ENCODE measurements around the gene TTC23L.

DNA sequence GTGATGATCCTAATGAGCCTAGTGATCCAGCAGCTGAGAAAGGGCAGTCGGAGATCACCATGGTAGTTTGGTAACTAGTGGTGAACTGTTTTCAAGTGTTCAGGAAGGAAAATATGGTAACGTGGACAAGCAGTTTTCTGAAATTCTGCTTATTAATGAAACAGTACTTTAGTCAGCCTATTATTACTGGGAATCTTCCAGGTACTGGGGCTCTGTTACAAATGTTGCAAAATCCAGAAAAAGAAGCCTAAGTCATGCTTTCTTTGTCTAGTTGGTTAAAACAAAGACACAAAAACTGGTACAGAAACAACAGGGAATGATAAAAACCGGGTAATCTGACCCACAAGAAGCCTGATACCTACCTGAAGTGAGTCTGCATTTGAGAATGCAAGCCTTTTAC lies 18.2 kb downstream of the TTC23L start:
- TF ChIP-seq SP1 (CRISPR knock-in tag; conservative IDR thresholded peaks at IDR 0.05) = no peak
- no peak for TF ChIP-seq ZNF219 (CRISPR knock-in tag; IDR thresholded peaks at IDR 0.05; ENCODE audit: borderline replicate concordance)
- no peak for TF ChIP-seq GABPB1 (CRISPR knock-in tag; IDR thresholded peaks at IDR 0.05)
- no peak for TF ChIP-seq NR2C2 (CRISPR knock-in tag; IDR thresholded peaks at IDR 0.05)
- TF ChIP-seq, protein P1, sequence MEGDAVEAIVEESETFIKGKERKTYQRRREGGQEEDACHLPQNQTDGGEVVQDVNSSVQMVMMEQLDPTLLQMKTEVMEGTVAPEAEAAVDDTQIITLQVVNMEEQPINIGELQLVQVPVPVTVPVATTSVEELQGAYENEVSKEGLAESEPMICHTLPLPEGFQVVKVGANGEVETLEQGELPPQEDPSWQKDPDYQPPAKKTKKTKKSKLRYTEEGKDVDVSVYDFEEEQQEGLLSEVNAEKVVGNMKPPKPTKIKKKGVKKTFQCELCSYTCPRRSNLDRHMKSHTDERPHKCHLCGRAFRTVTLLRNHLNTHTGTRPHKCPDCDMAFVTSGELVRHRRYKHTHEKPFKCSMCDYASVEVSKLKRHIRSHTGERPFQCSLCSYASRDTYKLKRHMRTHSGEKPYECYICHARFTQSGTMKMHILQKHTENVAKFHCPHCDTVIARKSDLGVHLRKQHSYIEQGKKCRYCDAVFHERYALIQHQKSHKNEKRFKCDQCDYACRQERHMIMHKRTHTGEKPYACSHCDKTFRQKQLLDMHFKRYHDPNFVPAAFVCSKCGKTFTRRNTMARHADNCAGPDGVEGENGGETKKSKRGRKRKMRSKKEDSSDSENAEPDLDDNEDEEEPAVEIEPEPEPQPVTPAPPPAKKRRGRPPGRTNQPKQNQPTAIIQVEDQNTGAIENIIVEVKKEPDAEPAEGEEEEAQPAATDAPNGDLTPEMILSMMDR (IDR thresholded peaks at IDR 0.05) = no peak
- no peak for TF ChIP-seq ESRRA (CRISPR knock-in tag; IDR thresholded peaks at IDR 0.05; ENCODE audit: borderline replicate concordance)
- TF ChIP-seq ZNF232 (CRISPR knock-in tag; IDR thresholded peaks at IDR 0.05) = no peak
